IMR-90 (cell line): ENCODE data around the gene GRIN2A.

ENCODE experiments used
- CEBPB ChIP-seq: IDR thresholded peaks from 2 replicates; pipeline ENCODE4 v1.6.1; 2012; ENCODE audit warnings: low read depth, low read length, improper control_type of control experiment
- CHD1 ChIP-seq: IDR thresholded peaks from 2 replicates; pipeline ENCODE4 v1.6.1; 2012; ENCODE audit warnings: low read depth, low read length, improper control_type of control experiment
- CTCF ChIP-seq: conservative IDR thresholded peaks from 2 replicates; pipeline ENCODE4 v1.5.1; 2012; ENCODE audit warnings: mild to moderate bottlenecking, low read depth, low read length, improper control_type of control experiment
- MAFK ChIP-seq: IDR thresholded peaks from 2 replicates; pipeline ENCODE4 v1.6.1; 2012; ENCODE audit warnings: low read depth, low read length, improper control_type of control experiment
- POLR2A ChIP-seq: IDR thresholded peaks from 2 replicates; pipeline ENCODE4 v1.6.1; 2012; ENCODE audit warnings: mild to moderate bottlenecking, low read depth, low read length
- RAD21 ChIP-seq: IDR thresholded peaks from 2 replicates; pipeline ENCODE4 v1.6.1; 2012; ENCODE audit warnings: low read length, improper control_type of control experiment
- RCOR1 ChIP-seq: IDR thresholded peaks from 2 replicates; pipeline ENCODE4 v1.6.1; 2012; ENCODE audit warnings: mild to moderate bottlenecking, low read length, improper control_type of control experiment; ENCODE audit not compliant: insufficient replicate concordance
- RFX5 ChIP-seq: IDR thresholded peaks from 2 replicates; pipeline ENCODE4 v1.8.0; 2012; ENCODE audit warnings: low read depth, mild to moderate bottlenecking, low read length, moderate library complexity
- SMC3 ChIP-seq: fragments of 150-350 bp; IDR thresholded peaks from 2 replicates; pipeline ENCODE4 v1.6.1; 2016; ENCODE audit warnings: low read depth, mild to moderate bottlenecking, antibody characterized with exemption, low read length, moderate library complexity

DNA sequence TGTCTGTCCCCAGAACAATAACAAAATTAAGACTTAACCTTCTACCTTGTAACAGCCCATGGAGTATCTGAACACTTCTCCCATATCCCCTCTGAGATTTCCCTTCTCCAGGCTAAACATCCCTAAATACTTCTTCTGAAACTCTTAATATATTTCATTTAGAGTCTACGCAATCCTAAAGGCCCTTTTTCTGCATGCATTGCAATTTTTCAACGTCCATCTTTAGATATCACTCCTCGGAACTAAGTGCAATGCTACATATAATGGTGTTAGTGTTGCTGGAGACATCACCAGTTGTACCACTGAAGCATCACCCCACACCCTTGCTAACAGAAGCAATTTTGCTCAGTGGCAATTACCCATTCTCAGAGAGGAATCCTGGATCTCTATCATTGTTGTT lies 13.2 kb downstream of the GRIN2A start:
- TF ChIP-seq CTCF = no peak
- no peak for TF ChIP-seq CEBPB
- TF ChIP-seq SMC3 = no peak
- TF ChIP-seq POLR2A = no peak
- TF ChIP-seq RCOR1 = no peak
- TF ChIP-seq RAD21 = no peak
- no peak for TF ChIP-seq CHD1
- TF ChIP-seq RFX5 = no peak
- TF ChIP-seq MAFK = no peak
